HuH-7 (cell line): Measurements from ENCODE around the gene PSME1.
"Not testable (repeated sequence)": the region's sequence is repeated elsewhere in the genome, so short reads cannot be mapped to it uniquely, and the experiment has no call there.

Experiments
- DNase-seq: peaks from one replicate; pipeline ENCODE4 v3.0.0; 2011; ENCODE audit warnings: low spot score

The PSME1 gene

GRCh38 chr14:24105609-24106239 is 30.3 kb upstream of the PSME1 start:
- not testable (repeated sequence) for DNase-seq

- DNase-seq = no peak
Observed at GRCh38 chr14:24106672-24107271, 29.2 kb upstream of the PSME1 start.

- DNase-seq = no peak
Observed at GRCh38 chr14:24108336-24108874, 27.6 kb upstream of the PSME1 start.

- no peak for DNase-seq
Observed at GRCh38 chr14:24110060-24110459, 25.9 kb upstream of the PSME1 start.

- no peak for DNase-seq
Observed at GRCh38 chr14:24110523-24110922, 25.5 kb upstream of the PSME1 start.

- DNase-seq = no peak
Observed at GRCh38 chr14:24113379-24113800, 22.6 kb upstream of the PSME1 start.

- peak; percentile 89 for DNase-seq
Observed at GRCh38 chr14:24113801-24114531, 22.0 kb upstream of the PSME1 start.

- DNase-seq = peak; percentile 97
Observed at GRCh38 chr14:24114532-24115421, 21.2 kb upstream of the PSME1 start, which contains the start of the genes DCAF11 and NRL. Gene DCAF11, plus strand, starts transcription at chr14:24114777. Its CDS starts 818 bp downstream, at chr14:24115595. Gene NRL, minus strand, starts transcription at chr14:24114949. Its CDS starts 32,101 bp downstream, at chr14:24082848.

GRCh38 chr14:24115422-24116127 is 20.4 kb upstream of the PSME1 start:
- DNase-seq = no peak

- DNase-seq = no peak
Observed at GRCh38 chr14:24116128-24116814, 19.7 kb upstream of the PSME1 start.

GRCh38 chr14:24117179-24117578 is 18.8 kb upstream of the PSME1 start:
- DNase-seq = no peak

GRCh38 chr14:24119691-24120090 is 16.3 kb upstream of the PSME1 start:
- DNase-seq = no peak

GRCh38 chr14:24121210-24121609 is 14.8 kb upstream of the PSME1 start:
- no peak for DNase-seq

- no peak for DNase-seq
Observed at GRCh38 chr14:24122416-24122815, 13.6 kb upstream of the PSME1 start.

- DNase-seq = no peak
Observed at GRCh38 chr14:24122898-24123297, 13.1 kb upstream of the PSME1 start.

GRCh38 chr14:24123424-24124417 is 12.3 kb upstream of the PSME1 start:
- no peak for DNase-seq

GRCh38 chr14:24126939-24127338 is 9.1 kb upstream of the PSME1 start:
- DNase-seq = no peak

- no peak for DNase-seq
Observed at GRCh38 chr14:24127673-24128072, 8.3 kb upstream of the PSME1 start.

- DNase-seq = no peak
Observed at GRCh38 chr14:24129410-24129998, 6.5 kb upstream of the PSME1 start.
